ENCODE data around the gene SLC35B1.

- TF ChIP-seq, protein P1, sequence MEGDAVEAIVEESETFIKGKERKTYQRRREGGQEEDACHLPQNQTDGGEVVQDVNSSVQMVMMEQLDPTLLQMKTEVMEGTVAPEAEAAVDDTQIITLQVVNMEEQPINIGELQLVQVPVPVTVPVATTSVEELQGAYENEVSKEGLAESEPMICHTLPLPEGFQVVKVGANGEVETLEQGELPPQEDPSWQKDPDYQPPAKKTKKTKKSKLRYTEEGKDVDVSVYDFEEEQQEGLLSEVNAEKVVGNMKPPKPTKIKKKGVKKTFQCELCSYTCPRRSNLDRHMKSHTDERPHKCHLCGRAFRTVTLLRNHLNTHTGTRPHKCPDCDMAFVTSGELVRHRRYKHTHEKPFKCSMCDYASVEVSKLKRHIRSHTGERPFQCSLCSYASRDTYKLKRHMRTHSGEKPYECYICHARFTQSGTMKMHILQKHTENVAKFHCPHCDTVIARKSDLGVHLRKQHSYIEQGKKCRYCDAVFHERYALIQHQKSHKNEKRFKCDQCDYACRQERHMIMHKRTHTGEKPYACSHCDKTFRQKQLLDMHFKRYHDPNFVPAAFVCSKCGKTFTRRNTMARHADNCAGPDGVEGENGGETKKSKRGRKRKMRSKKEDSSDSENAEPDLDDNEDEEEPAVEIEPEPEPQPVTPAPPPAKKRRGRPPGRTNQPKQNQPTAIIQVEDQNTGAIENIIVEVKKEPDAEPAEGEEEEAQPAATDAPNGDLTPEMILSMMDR (IDR thresholded peaks at IDR 0.05), result no peak
- TF ChIP-seq POLR2AphosphoS5 (IDR thresholded peaks at IDR 0.05) (no peak), EP300 (IDR thresholded peaks at IDR 0.05) (no peak), POLR2A (IDR thresholded peaks at IDR 0.05) (no peak)
These were observed 11.5 kb downstream of the SLC35B1 start for GRCh38 chr17:49696233-49696761.
